GM23338 (cell line): ENCODE results near the gene FRMD4A. TPM values are rescaled to one million over a fixed set of nuclear protein-coding genes. Genes with fewer than 3 reads are reported as not detected.

ENCODE experiments used
- ATAC-seq: fragments of 200-7000 bp; cut with Tn5 transposase; 3 replicates; pipeline ENCODE4 v1.9.1; 2020
- DNase-seq: peaks from one replicate; pipeline ENCODE4 v3.0.0-alpha.2; 2015; ENCODE audit warnings: low spot score
- H2AFZ ChIP-seq: fragments of 200-600 bp; sonication (generic); 2 replicates; pipeline ENCODE4 v1.8.0; 2016; ENCODE audit warnings: antibody characterized with exemption, mild to moderate bottlenecking, moderate library complexity
- H3F3A ChIP-seq: fragments of 200-600 bp; sonication (generic); replicated peaks from 2 replicates; pipeline ENCODE4 v1.8.0; 2017; ENCODE audit warnings: antibody characterized with exemption, mixed run types, low read depth
- H3K27ac ChIP-seq: fragments of 200-600 bp; sonication (generic); 2 replicates; pipeline ENCODE4 v1.6.1; 2016; ENCODE audit warnings: low read depth
- H3K27me3 ChIP-seq: fragments of 200-600 bp; sonication (generic); 2 replicates; pipeline ENCODE4 v1.8.0; 2016; ENCODE audit warnings: mild to moderate bottlenecking, mixed run types, moderate library complexity; ENCODE audit not compliant: insufficient read depth
- H3K36me3 ChIP-seq: fragments of 200-600 bp; sonication (generic); 2 replicates; pipeline ENCODE4 v1.8.0; 2016; ENCODE audit warnings: mild to moderate bottlenecking; ENCODE audit not compliant: insufficient read depth
- H3K4me1 ChIP-seq: fragments of 200-600 bp; sonication (generic); 2 replicates; pipeline ENCODE4 v1.8.0; 2016; ENCODE audit warnings: mild to moderate bottlenecking, moderate library complexity; ENCODE audit not compliant: insufficient read depth
- H3K4me2 ChIP-seq: fragments of 200-600 bp; sonication (generic); 2 replicates; pipeline ENCODE4 v1.7.1; 2017; ENCODE audit warnings: mixed run types
- H3K4me3 ChIP-seq: fragments of 200-600 bp; sonication (generic); 2 replicates; pipeline ENCODE4 v1.6.1; 2016; ENCODE audit warnings: mixed run types
- H3K79me2 ChIP-seq: fragments of 200-600 bp; sonication (generic); replicated peaks from 2 replicates; pipeline ENCODE4 v1.8.0; 2017; ENCODE audit warnings: mild to moderate bottlenecking; ENCODE audit not compliant: insufficient read depth
- H3K9me2 ChIP-seq: fragments of 200-600 bp; sonication (generic); 2 replicates; pipeline ENCODE4 v1.8.0; 2017; ENCODE audit not compliant: insufficient read depth
- H4K20me1 ChIP-seq: fragments of 200-600 bp; sonication (generic); replicated peaks from 2 replicates; pipeline ENCODE4 v1.8.0; 2017; ENCODE audit warnings: mild to moderate bottlenecking; ENCODE audit not compliant: insufficient read depth
- H3K27ac Mint-ChIP-seq: 2 replicates; pipeline ENCODE4 v1.8.0; 2020; ENCODE audit warnings: inconsistent platforms, mild to moderate bottlenecking, moderate library complexity, mixed read lengths
- H3K27me3 Mint-ChIP-seq: 3 replicates; pipeline ENCODE4 v1.8.0; 2022; ENCODE audit warnings: low read depth, mild to moderate bottlenecking, moderate library complexity, mixed read lengths, inconsistent platforms; ENCODE audit not compliant: insufficient read depth, poor library complexity
- H3K36me3 Mint-ChIP-seq: 3 replicates; pipeline ENCODE4 v1.8.0; 2021; ENCODE audit warnings: low read depth, mild to moderate bottlenecking, inconsistent platforms, moderate library complexity, mixed read lengths
- H3K4me1 Mint-ChIP-seq: 3 replicates; pipeline ENCODE4 v1.8.0; 2020; ENCODE audit warnings: mild to moderate bottlenecking, inconsistent platforms, mixed read lengths
- H3K4me3 Mint-ChIP-seq: 3 replicates; pipeline ENCODE4 v1.8.0; 2021; ENCODE audit warnings: moderate library complexity, mild to moderate bottlenecking, inconsistent platforms, mixed read lengths
- H3K9me3 Mint-ChIP-seq: 3 replicates; pipeline ENCODE4 v1.8.0; 2020; ENCODE audit warnings: moderate library complexity, mild to moderate bottlenecking, inconsistent platforms, mixed read lengths
- CREB1 ChIP-seq: fragments of 250-450 bp; sonication (Bioruptor Pico); IDR thresholded peaks from 2 replicates; pipeline ENCODE4 v1.5.0; 2020; ENCODE audit warnings: low read depth, mild to moderate bottlenecking, moderate library complexity
- CTCF ChIP-seq, 2 experiments: fragments of 200-600 bp in 1 of 2; sonication (generic) in 1 of 2; conservative IDR thresholded peaks; 2 replicates each; pipeline versions ENCODE4 v1.5.1 to v1.6.1; 2016 to 2017; ENCODE audit warnings: antibody characterized with exemption in 2 of 2, low read depth in 2 of 2, mild to moderate bottlenecking in 2 of 2, moderate library complexity in 1 of 2
- EZH2 ChIP-seq: fragments of 200-600 bp; sonication (generic); IDR thresholded peaks from one replicate; pipeline ENCODE4 v1.8.0; 2017; ENCODE audit warnings: antibody characterized with exemption, mild to moderate bottlenecking, low read depth; ENCODE audit not compliant: unreplicated experiment
- EZH2phosphoT487 ChIP-seq: fragments of 200-600 bp; sonication (generic); IDR thresholded peaks from one replicate; pipeline ENCODE4 v1.8.1; 2018; ENCODE audit warnings: antibody characterized with exemption; ENCODE audit not compliant: unreplicated experiment
- JUNB ChIP-seq: IDR thresholded peaks from one replicate; pipeline ENCODE4 v1.6.1; 2016; ENCODE audit warnings: antibody characterized with exemption; ENCODE audit not compliant: unreplicated experiment
- NANOG ChIP-seq: IDR thresholded peaks from 2 replicates; pipeline ENCODE4 v1.6.1; 2016; ENCODE audit warnings: antibody characterized with exemption, borderline replicate concordance
- POLR2AphosphoS5 ChIP-seq: IDR thresholded peaks from 2 replicates; pipeline ENCODE4 v1.6.1; 2016; ENCODE audit warnings: antibody characterized with exemption, low read depth
- REST ChIP-seq: IDR thresholded peaks from one replicate; pipeline ENCODE4 v1.6.1; 2018; ENCODE audit warnings: antibody characterized with exemption; ENCODE audit not compliant: unreplicated experiment
- STAT1 ChIP-seq: IDR thresholded peaks from one replicate; pipeline ENCODE4 v1.6.1; 2016; ENCODE audit warnings: antibody characterized with exemption; ENCODE audit not compliant: unreplicated experiment
- ZNF462 ChIP-seq: fragments of 250-450 bp; sonication (Bioruptor Pico); IDR thresholded peaks from 2 replicates; pipeline ENCODE4 v1.5.0; 2020; ENCODE audit warnings: mild to moderate bottlenecking, moderate library complexity
- polyA plus RNA-seq: library from polyadenylated mRNA; unstranded; fragments of >200 nt; fragmentation: Nextera tagmentation; extraction: Ambion mirVana; gene quantifications from 2 replicates; pipeline ENCODE4 v1.2.1, GENCODE V29; 2016
- total RNA-seq: library from RNA; depleted of rRNA; stranded (reverse); fragments of >200 nt; shearing (Covaris generic); gene quantifications from 2 replicates; pipeline ENCODE4 v1.2.3, GENCODE V29; 2014

Gene FRMD4A
- total and polyA plus RNA-seq, 2 experiments from 2014 or later, result 14.0 to 20.1 TPM

- ATAC-seq (no peak), DNase-seq (no peak)
- Mint-ChIP-seq H3K27ac (no peak overlapping the region), H3K27me3 (peaks cover 2% of the 10 kb centered on the region), H3K4me3 (no peak overlapping the region), H3K9me3 (no peaks in the 10 kb centered on the region), H3K36me3 (peaks cover 3% of the 10 kb centered on the region; the same call in 1 of the 3 replicates), H3K4me1 (peaks cover 14% of the 10 kb centered on the region)
- Histone ChIP-seq H3K79me2 (no peaks in the 10 kb centered on the region), H3K4me2 (no peak overlapping the region), H4K20me1 (no peaks in the 10 kb centered on the region), H2AFZ (no peak overlapping the region), H3F3A (no peaks in the 10 kb centered on the region), H3K4me1 (peaks cover 3% of the 10 kb centered on the region; the same call in 1 of the 2 replicates), H3K27me3 (no peaks in the 10 kb centered on the region), H3K36me3 (no peaks in the 10 kb centered on the region; the same call in 1 of the 2 replicates), H3K9me2 (peaks cover under 1% of the 10 kb centered on the region; the same call in 1 of the 2 replicates), H3K4me3 (no peak overlapping the region), H3K27ac (no peak overlapping the region)
- no peak for TF ChIP-seq REST
- no peak for TF ChIP-seq CTCF (conservative IDR thresholded peaks at IDR 0.05; ENCODE audit: low read depth in 2 of 2)
- no peak for TF ChIP-seq CREB1 (CRISPR knock-in tag)
- no peak for TF ChIP-seq JUNB
- no peak for TF ChIP-seq STAT1
- TF ChIP-seq EZH2, result no peak
- no peak for TF ChIP-seq ZNF462 (CRISPR knock-in tag)
- no peak for TF ChIP-seq EZH2phosphoT487
- TF ChIP-seq NANOG, result no peak
- TF ChIP-seq POLR2AphosphoS5, result no peak
Observed at GRCh38 chr10:14016011-14016536, 314.6 kb downstream of the FRMD4A start.
